ENCODE measurements around the gene KRTAP4-16.
"Not testable (repeated sequence)": the region's sequence is repeated elsewhere in the genome, so short reads cannot be mapped to it uniquely, and the experiment has no call there.

KRTAP4-16 gene

DNA sequence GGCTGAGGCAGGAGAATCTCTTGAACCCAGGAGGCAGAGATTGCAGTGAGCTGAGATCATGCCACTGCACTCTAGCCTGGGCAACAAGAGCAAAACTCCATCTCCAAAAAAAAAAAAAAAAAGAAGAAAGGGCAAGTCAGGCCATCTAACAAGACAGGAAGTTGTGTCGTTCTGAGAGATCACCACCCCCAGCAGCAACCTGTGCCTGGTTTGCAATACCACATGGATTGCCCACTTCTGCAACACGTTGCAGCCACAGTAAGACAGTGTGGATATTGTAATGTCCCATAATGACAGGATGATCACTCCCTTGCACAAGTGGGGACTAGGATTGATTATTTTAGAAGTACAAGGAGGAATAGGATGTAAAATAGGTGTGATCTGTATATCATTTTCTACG is 33.0 kb downstream of the KRTAP4-16 start:
- DNase-seq = no peak

DNA sequence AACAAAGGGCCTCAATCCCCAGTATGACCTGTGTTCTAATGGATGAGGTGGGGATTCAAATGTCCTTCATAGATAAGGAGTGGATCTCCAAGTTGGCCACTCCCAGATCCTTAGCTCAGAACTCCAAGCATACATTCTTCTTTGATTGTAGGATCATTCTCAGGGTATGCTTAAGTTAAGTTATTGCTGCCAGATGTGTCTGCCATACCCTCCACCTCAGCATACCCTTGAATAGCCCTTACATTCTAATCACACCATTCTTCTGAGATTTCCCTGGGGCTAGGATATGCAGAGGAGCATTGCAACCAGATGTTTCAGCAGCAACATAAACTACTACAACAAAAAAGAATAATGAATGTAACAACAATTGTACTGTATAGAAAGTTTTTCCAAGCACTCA is 34.7 kb downstream of the KRTAP4-16 start:
- no peak for DNase-seq

- no peak for DNase-seq
Observed at GRCh38 chr17:41065829-41066624, 36.0 kb downstream of the KRTAP4-16 start, which contains the start of gene KRTAP2-4. Gene KRTAP2-4 (minus strand): TSS chr17:41065879. CDS start chr17:41065845, 34 bp downstream.

DNA sequence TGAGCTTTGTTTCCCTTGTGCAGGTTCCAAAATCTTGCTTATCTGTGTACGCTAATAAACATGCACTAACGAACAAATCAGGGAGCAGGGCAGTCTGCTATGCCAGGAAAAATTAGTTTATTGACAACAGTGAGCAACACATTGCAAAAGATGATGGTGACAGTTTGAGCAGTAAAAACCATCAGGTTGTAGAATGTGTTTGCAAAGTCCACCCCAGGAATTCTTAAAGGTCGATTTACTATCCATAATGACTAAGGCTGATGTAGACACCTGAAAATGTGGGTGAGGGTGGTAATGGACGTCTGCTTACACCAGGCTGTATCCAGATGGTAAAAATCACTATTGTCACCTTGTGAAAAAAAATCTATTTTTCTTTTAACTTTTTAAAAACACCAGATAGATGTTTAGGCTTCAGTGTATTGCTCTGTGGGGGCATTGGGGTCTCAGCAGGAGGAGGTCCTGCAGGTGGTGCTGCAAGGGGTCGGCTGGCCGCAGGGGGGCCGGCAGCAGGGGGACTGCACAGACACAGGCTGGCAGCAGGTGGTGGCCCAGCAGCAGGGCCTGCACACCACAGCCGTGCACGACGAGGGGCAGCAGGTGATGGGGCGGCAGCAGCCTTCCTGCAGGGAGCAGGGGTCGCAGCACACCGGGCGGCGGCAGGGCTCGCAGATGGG is 36.9 kb downstream of the KRTAP4-16 start:
- DNase-seq = not testable (repeated sequence)

- DNase-seq = no peak
Observed at GRCh38 chr17:41064301-41064700, 37.7 kb downstream of the KRTAP4-16 start.

DNA sequence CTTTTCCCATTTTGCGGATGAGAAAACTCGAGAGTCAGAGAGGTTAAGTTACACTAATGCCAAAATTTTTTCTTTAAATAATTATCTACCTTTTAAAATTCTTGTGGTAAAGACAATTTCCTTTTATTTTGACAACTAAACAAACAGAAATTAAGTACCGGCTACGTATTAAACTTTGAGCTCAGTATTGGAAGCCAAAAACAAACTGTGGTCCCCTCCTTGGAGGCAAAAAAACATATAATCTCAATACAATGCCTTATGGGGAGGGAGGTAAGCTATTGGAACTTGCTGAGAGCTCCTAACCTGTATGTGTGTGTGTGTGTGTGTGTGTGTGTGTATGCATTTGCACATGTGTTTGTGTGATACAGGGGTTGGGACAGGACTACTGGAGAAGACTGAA is 38.6 kb downstream of the KRTAP4-16 start:
- no peak for DNase-seq

- no peak for DNase-seq
Observed at GRCh38 chr17:41061964-41062363, 40.0 kb downstream of the KRTAP4-16 start.

- DNase-seq = no peak
Observed at GRCh38 chr17:41060052-41060604, 41.9 kb downstream of the KRTAP4-16 start, which contains the start of gene KRTAP2-3. Gene KRTAP2-3 (minus strand): TSS chr17:41060114. CDS start chr17:41060050, 64 bp downstream.

DNA sequence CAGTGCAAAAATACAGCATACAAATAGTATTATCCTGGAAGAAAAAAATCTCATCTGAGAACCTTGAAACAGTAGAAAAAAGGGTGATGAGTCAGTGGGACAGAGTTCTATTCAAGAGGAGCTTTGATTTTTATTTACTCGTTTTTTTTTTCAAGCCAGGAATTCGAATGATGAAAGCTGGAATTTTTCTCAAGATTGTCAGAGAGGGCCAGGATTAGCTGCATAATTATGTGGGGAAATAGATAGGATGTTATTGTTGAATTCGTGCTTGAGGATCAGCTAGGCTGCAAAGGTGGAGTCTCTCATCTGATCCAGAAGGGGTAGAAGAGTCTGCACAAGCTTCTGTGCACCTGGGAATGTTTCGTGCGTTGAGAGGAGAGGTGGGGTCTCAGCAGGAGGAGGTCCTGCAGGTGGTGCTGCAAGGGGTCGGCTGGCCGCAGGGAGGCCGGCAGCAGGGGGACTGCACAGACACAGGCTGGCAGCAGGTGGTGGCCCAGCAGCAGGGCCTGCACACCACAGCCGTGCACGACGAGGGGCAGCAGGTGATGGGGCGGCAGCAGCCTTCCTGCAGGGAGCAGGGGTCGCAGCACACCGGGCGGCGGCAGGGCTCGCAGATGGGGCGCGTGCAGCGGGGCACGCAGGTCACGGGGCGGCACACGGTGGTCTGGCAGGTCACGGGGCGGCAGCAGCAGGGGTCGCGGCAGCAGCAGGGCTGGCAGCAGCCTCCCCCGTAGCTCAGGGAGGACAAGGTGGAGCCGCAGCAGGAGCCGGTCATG is 42.5 kb downstream of the KRTAP4-16 start:
- DNase-seq = not testable (repeated sequence)

GRCh38 chr17:41058741-41059140 is 43.3 kb downstream of the KRTAP4-16 start:
- DNase-seq = no peak

DNA sequence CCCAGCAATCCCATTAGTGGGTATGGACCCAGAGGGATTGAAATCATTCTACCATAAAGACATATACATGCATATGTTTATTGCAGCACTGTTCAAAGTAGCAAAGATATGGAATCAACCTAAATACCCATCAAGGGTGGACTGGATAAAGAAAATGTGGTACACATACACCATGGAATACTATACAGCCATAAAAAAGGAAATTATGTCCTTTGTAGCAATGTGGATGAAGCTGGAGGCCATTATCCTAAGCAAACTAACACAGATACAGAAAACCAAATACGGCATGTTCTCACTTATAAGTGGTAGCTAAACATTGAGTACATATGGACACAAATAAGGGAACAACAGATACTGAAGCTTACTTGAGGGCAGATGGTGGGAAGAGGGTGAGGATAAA is 44.5 kb downstream of the KRTAP4-16 start:
- DNase-seq = no peak

DNA sequence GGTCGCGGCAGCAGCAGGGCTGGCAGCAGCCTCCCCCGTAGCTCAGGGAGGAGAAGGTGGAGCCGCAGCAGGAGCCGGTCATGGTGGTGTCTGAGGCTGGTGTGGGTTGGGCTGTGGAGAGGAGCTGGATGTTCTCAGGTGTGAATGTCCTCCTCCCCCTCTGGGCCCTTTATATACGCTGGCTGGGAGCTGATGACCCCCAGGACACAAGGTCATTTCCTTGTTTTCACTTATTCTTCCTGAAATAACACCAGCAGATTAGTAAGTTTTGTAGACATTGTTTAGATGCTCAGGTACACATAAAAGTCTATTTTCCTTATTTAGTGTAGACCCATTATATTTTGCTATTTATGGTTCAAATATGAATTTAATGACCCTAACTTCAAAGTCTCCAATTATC is 46.9 kb downstream of the KRTAP4-16 start, which contains the start of gene KRTAP2-2:
TSS of gene KRTAP2-2 (minus strand) at position 101 of the 400 bp plus-strand sequence. CDS start at position 82, 19 bp downstream.
- DNase-seq = not testable (repeated sequence)

DNA sequence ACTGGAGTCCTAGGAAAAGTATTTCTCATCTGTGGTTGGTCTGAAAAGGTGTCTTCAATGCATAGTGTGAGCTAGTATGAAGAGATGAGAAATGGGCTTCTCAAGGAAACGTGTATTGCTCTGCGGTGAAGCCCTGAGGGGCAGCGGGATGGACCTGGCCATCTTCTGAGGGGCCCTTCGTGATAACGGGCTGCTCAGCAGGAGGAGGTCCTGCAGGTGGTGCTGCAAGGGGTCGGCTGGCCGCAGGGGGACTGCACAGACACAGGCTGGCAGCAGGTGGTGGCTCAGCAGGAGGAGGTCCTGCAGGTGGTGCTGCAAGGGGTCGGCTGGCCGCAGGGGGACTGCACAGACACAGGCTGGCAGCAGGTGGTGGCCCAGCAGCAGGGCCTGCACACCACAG is 47.5 kb downstream of the KRTAP4-16 start:
- not testable (repeated sequence) for DNase-seq

- DNase-seq = no peak
Observed at GRCh38 chr17:41054025-41054424, 48.0 kb downstream of the KRTAP4-16 start.

DNA sequence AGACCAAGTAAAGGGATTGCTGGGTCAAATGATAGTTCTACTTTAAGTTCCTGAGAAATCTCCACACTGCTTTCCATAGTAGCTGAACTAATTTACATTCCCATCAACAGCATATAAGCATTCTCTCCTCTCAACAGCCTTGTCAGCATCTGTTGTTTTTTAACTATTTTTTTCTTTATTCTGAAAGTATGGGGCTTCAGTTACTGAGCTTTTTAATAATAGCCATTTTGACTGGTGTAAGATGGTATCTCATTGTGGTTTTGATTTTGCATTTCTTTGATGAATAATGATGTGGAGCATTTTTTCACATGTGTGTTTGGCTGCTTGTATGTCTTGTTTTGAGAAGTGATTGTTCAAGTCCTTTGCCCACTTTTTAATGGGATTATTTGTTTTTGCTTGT is 49.4 kb downstream of the KRTAP4-16 start:
- no peak for DNase-seq
